ENCODE measurements around the gene SORT1.

The SORT1 gene

GRCh38 chr1:109271458-109271857 is 126.3 kb downstream of the SORT1 start:
- no peak for DNase-seq

GRCh38 chr1:109270623-109271317 is 126.9 kb downstream of the SORT1 start:
- no peak for DNase-seq

- DNase-seq = no peak
These were observed 127.6 kb downstream of the SORT1 start for GRCh38 chr1:109269981-109270622.

- DNase-seq = no peak
These were observed 128.3 kb downstream of the SORT1 start for GRCh38 chr1:109269212-109269980.

GRCh38 chr1:109268431-109269211 is 129.1 kb downstream of the SORT1 start:
- DNase-seq = no peak

GRCh38 chr1:109267743-109268300 is 129.9 kb downstream of the SORT1 start:
- DNase-seq = no peak

GRCh38 chr1:109266965-109267364 is 130.8 kb downstream of the SORT1 start:
- no peak for DNase-seq

GRCh38 chr1:109265741-109266330 is 131.9 kb downstream of the SORT1 start:
- no peak for DNase-seq

- DNase-seq = no peak
These were observed 132.7 kb downstream of the SORT1 start for GRCh38 chr1:109265016-109265415.

- no peak for DNase-seq
These were observed 133.4 kb downstream of the SORT1 start for GRCh38 chr1:109264379-109264755.

GRCh38 chr1:109263597-109264378 is 133.9 kb downstream of the SORT1 start:
- DNase-seq = no peak

GRCh38 chr1:109263234-109263596 is 134.5 kb downstream of the SORT1 start:
- DNase-seq = no peak

GRCh38 chr1:109262231-109263055 is 135.3 kb downstream of the SORT1 start:
- no peak for DNase-seq

- no peak for DNase-seq
These were observed 136.1 kb downstream of the SORT1 start for GRCh38 chr1:109261578-109261977.

GRCh38 chr1:109261006-109261405 is 136.7 kb downstream of the SORT1 start:
- DNase-seq = no peak

- DNase-seq = no peak
These were observed 137.8 kb downstream of the SORT1 start for GRCh38 chr1:109259674-109260557.
